Adrenal gland (tissue), 12 donors: ENCODE results near the gene COL18A1. TPM values are rescaled to one million over a fixed set of nuclear protein-coding genes. Genes with fewer than 3 reads are reported as not detected.
A peak's percentile ranks its signal among the peaks of the same experiment; 100 is the strongest.
"Not testable (repeated sequence)": the region's sequence is repeated elsewhere in the genome, so short reads cannot be mapped to it uniquely, and the experiment has no call there.

Experiments used
- DNase-seq, 7 donors: peaks; one replicate each; pipeline ENCODE4 v3.0.0-alpha.2; 2019 to 2020
- H3K27ac ChIP-seq, 5 donors: fragments of 200-600 bp; sonication (generic) in 4 of 5; 1 replicate in 3 of 5; 2 replicates in 2 of 5; pipeline versions ENCODE4 v1.5.1 to v1.8.0; 2016 to 2020; ENCODE audit warnings: mild to moderate bottlenecking in 1 of 5
- H3K27me3 ChIP-seq: fragments of 200-600 bp; 2 replicates; pipeline ENCODE4 v1.8.0; 2021
- H3K36me3 ChIP-seq, 2 donors: fragments of 200-600 bp; replicated peaks in 1 of 2; 1 replicate in 1 of 2; 2 replicates in 1 of 2; pipeline versions ENCODE4 v1.5.1 to v1.8.0; 2018 to 2022
- H3K4me1 ChIP-seq, 2 donors: fragments of 200-600 bp; replicated peaks in 1 of 2; 1 replicate in 1 of 2; 2 replicates in 1 of 2; pipeline versions ENCODE4 v1.5.1 to v1.8.0; 2018 to 2021
- H3K4me3 ChIP-seq, 4 donors: fragments of 200-600 bp; sonication (generic) in 3 of 4; one replicate each; pipeline ENCODE4 v1.5.1; 2016 to 2018
- H3K9me3 ChIP-seq, 3 donors: fragments of 200-600 bp; sonication (generic) in 1 of 3; replicated peaks in 1 of 3; 1 replicate in 2 of 3; 2 replicates in 1 of 3; pipeline versions ENCODE4 v1.5.1 to v1.8.0; 2016 to 2021
- CTCF ChIP-seq, 6 experiments: fragments of 450-650 bp in 4 of 6; fragments of 200-600 bp in 2 of 6; sonication (generic) in 1 of 6; IDR thresholded peaks; 1 replicate in 5 of 6; 2 replicates in 1 of 6; pipeline versions ENCODE4 v1.5.1 to v1.8.0; 2016 to 2021; ENCODE audit warnings: antibody characterized with exemption in 6 of 6, mild to moderate bottlenecking in 2 of 6, moderate library complexity in 1 of 6
- POLR2A ChIP-seq, 2 donors: fragments of 450-650 bp; IDR thresholded peaks; one replicate each; pipeline ENCODE4 v1.6.1; 2017; ENCODE audit warnings: antibody characterized with exemption in 2 of 2, mild to moderate bottlenecking in 2 of 2, moderate library complexity in 1 of 2
- WGBS, 4 donors: extraction: QIAGEN DNeasy Blood & Tissue Kit in 2 of 4; methylation state at CpG; one replicate each; pipeline versions ENCODE4 v1.1.5 to v1.1.7; 2013 to 2017; 5-methylcytosine and 5-hydroxymethylcytosine counted together
- intact Hi-C, 2 donors: fragments of 100-400 bp; cut with DNase I; formaldehyde crosslinking; loops; one replicate each; pipeline versions ENCODE4 v1.14.1 to v1.15.0; 2022 to 2023
- polyA plus RNA-seq, 3 donors: library from polyadenylated mRNA; stranded (reverse); fragments of 200-250 nt in 2 of 3; fragments of 350-450 nt in 1 of 3; fragmentation: Illumina TruSeq in 1 of 3; extraction: RNeasy Lipid Tissue Mini Kit (QIAGEN cat#74804) in 1 of 3; gene quantifications; one replicate each; pipeline ENCODE4 v1.2.3, GENCODE V29; 2013 to 2014
- total RNA-seq, 9 donors: library from RNA; depleted of rRNA in 4 of 9; stranded (reverse); fragments of >200 nt in 4 of 9; fragments of 120-200 nt in 1 of 9; fragmentation: NEBNext Ultra II Directional in 1 of 9; extraction: Animal tissue kit (Norgen Biotek cat#: 25700) in 1 of 9; gene quantifications; one replicate each; pipeline versions ENCODE4 v1.1.0 to v1.2.4, GENCODE V29; 2013 to 2023
- donor health status: healthy with polysubstance abuse.
- donor health status: Bipolar disorder and iron deficiency.
- donor health status: DM: yes; HTN: yes; CAD: no.
- donor health status: DM: no; HTN: no; CAD: no.
- donor health status: DM: no; HTN: no; CAD: no.
- donor health status: DM: yes; HTN: yes; CAD: no.

Gene COL18A1
- total and polyA plus RNA-seq, 12 donors, result 10.9 to 244 (median 141) TPM

- H3K9me3 ChIP-seq, result no peaks in the 10 kb centered on the region
- H3K27me3 ChIP-seq, result no peaks in the 10 kb centered on the region
- TF ChIP-seq POLR2A (IDR thresholded peaks at IDR 0.05) (no peak), CTCF (IDR thresholded peaks at IDR 0.05) (no peak)
- intact Hi-C loops, result no loop called here
- WGBS, 4 donors, result 95 to 97% (median 95%) methylated on average over 27 to 39 of the region's 39 CpGs
- H3K36me3 ChIP-seq, result peaks cover 0 to 49% of the 10 kb centered on the region in 2 donors
- no peak overlapping the region for H3K27ac ChIP-seq
- no peak overlapping the region for H3K4me3 ChIP-seq
- peak in 2 of 7 donors; percentile 6 to 8 for DNase-seq
- H3K4me1 ChIP-seq, result no peaks in the 10 kb centered on the region
Observed at GRCh38 chr21:45497846-45498645, 93.1 kb downstream of the COL18A1 start.

- Histone ChIP-seq H3K36me3 (peaks cover 0 to 43% of the 10 kb centered on the region in 2 donors), H3K4me1 (no peaks in the 10 kb centered on the region), H3K27ac (no peak overlapping the region), H3K9me3 (no peaks in the 10 kb centered on the region), H3K4me3 (no peak overlapping the region), H3K27me3 (no peaks in the 10 kb centered on the region)
- intact Hi-C loops, result no loop called here
- DNase-seq, result peak in 2 of 7 donors; percentile 4 to 14
- TF ChIP-seq POLR2A (IDR thresholded peaks at IDR 0.05) (no peak), CTCF (IDR thresholded peaks at IDR 0.05) (no peak)
- WGBS, 4 donors, result 91 to 94% (median 93%) methylated on average over 9 of the region's 9 CpGs
Observed at GRCh38 chr21:45498646-45499000, 93.7 kb downstream of the COL18A1 start.

- intact Hi-C loops, result no loop called here
- Histone ChIP-seq H3K27me3 (no peaks in the 10 kb centered on the region), H3K36me3 (peaks cover 0 to 39% of the 10 kb centered on the region in 2 donors), H3K4me3 (no peak overlapping the region), H3K9me3 (no peaks in the 10 kb centered on the region), H3K4me1 (no peaks in the 10 kb centered on the region), H3K27ac (no peak overlapping the region)
- DNase-seq, result peak in 2 of 7 donors; percentile 2 to 11
- TF ChIP-seq POLR2A (IDR thresholded peaks at IDR 0.05) (no peak), CTCF (IDR thresholded peaks at IDR 0.05) (no peak)
- WGBS, 4 donors, result 82 to 91% (median 87%) methylated on average over 24 to 25 of the region's 25 CpGs
Observed at GRCh38 chr21:45499201-45499750, 94.3 kb downstream of the COL18A1 start.

- 76 to 88% (median 83%) methylated on average over 5 to 6 of the region's 6 CpGs for WGBS, 4 donors
- Histone ChIP-seq H3K9me3 (no peaks in the 10 kb centered on the region), H3K27ac (no peak overlapping the region), H3K36me3 (peaks cover 0 to 34% of the 10 kb centered on the region in 2 donors), H3K4me3 (no peak overlapping the region), H3K4me1 (no peaks in the 10 kb centered on the region), H3K27me3 (no peaks in the 10 kb centered on the region)
- DNase-seq, result peak in 2 of 7 donors; percentile 5 to 10
- no peak for TF ChIP-seq CTCF (IDR thresholded peaks at IDR 0.05)
- TF ChIP-seq POLR2A (IDR thresholded peaks at IDR 0.05), result no peak
- intact Hi-C loops, result no loop called here
Observed at GRCh38 chr21:45499970-45500577, 95.1 kb downstream of the COL18A1 start.

- H3K36me3 ChIP-seq, result peaks cover 0 to 24% of the 10 kb centered on the region in 2 donors
- H3K4me1 ChIP-seq, intact Hi-C loops, H3K4me3 ChIP-seq, H3K27ac ChIP-seq, H3K9me3 ChIP-seq, H3K27me3 ChIP-seq: not testable (repeated sequence)
- peak in 1 of 7 donors; percentile 4 for DNase-seq
- WGBS, 4 donors, result 80 to 87% (median 83%) methylated on average over 8 to 19 of the region's 20 CpGs
Observed at GRCh38 chr21:45501081-45502005, 96.4 kb downstream of the COL18A1 start.
